Neural cell (in vitro differentiated cells): ENCODE results near the gene AMZ2. TPM values are rescaled to one million over a fixed set of nuclear protein-coding genes. Genes with fewer than 3 reads are reported as not detected.

Experiments used
- H2AFZ ChIP-seq: fragments of 200-600, 300-800 bp; sonication (generic), shearing (Covaris generic); 2 replicates; pipeline ENCODE4 v1.6.0; 2014; ENCODE audit warnings: low read depth, mild to moderate bottlenecking, antibody characterized with exemption, low read length, moderate library complexity
- H3F3A ChIP-seq: fragments of 200-600 bp; shearing (Covaris generic); 2 replicates; pipeline ENCODE4 v1.6.1; 2016; ENCODE audit warnings: mild to moderate bottlenecking, moderate library complexity, mixed read lengths, antibody characterized with exemption, low read length; ENCODE audit not compliant: insufficient read depth, poor library complexity, severe bottlenecking
- H3K27ac ChIP-seq: fragments of 200-600, 300-800 bp; sonication (generic), shearing (Covaris generic); 2 replicates; pipeline ENCODE4 v1.5.1; 2014; ENCODE audit warnings: mild to moderate bottlenecking, low read length, moderate library complexity
- H3K27me3 ChIP-seq: fragments of 300-800, 200-600 bp; sonication (generic), shearing (Covaris generic); 2 replicates; pipeline ENCODE4 v1.6.0; 2014; ENCODE audit warnings: mild to moderate bottlenecking, low read depth, low read length, moderate library complexity; ENCODE audit not compliant: insufficient read depth
- H3K36me3 ChIP-seq: fragments of 300-800, 200-600 bp; sonication (generic), shearing (Covaris generic); 2 replicates; pipeline ENCODE4 v1.5.1; 2014; ENCODE audit warnings: mild to moderate bottlenecking, antibody characterized with exemption, low read length, moderate library complexity; ENCODE audit not compliant: insufficient read depth
- H3K4me2 ChIP-seq: fragments of 300-800, 200-600 bp; sonication (generic), shearing (Covaris generic); 2 replicates; pipeline ENCODE4 v1.6.0; 2014; ENCODE audit warnings: mild to moderate bottlenecking, low read length
- H3K4me3 ChIP-seq: fragments of 300-800, 200-600 bp; sonication (generic), shearing (Covaris generic); 2 replicates; pipeline ENCODE4 v1.5.1; 2014; ENCODE audit warnings: mild to moderate bottlenecking, low read length, moderate library complexity
- H3K79me2 ChIP-seq: fragments of 200-600 bp; shearing (Covaris generic); replicated peaks from 2 replicates; pipeline ENCODE4 v1.6.0; 2014; ENCODE audit warnings: mild to moderate bottlenecking, low read length, moderate library complexity; ENCODE audit not compliant: insufficient read depth
- H3K9ac ChIP-seq: fragments of 300-800, 200-600 bp; sonication (generic), shearing (Covaris generic); 2 replicates; pipeline ENCODE4 v1.6.1; 2016; ENCODE audit warnings: mild to moderate bottlenecking, low read length, mixed read lengths
- H3K9me2 ChIP-seq: fragments of 200-600 bp; shearing (Covaris generic); 2 replicates; pipeline ENCODE4 v1.6.1; 2016; ENCODE audit warnings: mild to moderate bottlenecking, low read length, mixed read lengths; ENCODE audit not compliant: insufficient read depth
- H3K9me3 ChIP-seq: fragments of 200-600, 300-800 bp; sonication (generic), shearing (Covaris generic); 2 replicates; pipeline ENCODE4 v1.6.1; 2016; ENCODE audit warnings: mild to moderate bottlenecking, mixed run types, low read length, moderate library complexity, mixed read lengths
- H4K20me1 ChIP-seq: fragments of 200-600 bp; shearing (Covaris generic); 2 replicates; pipeline ENCODE4 v1.6.1; 2016; ENCODE audit warnings: mild to moderate bottlenecking, mixed run types; ENCODE audit not compliant: insufficient read depth
- EP300 ChIP-seq: fragments of 450-650 bp; conservative IDR thresholded peaks from 2 replicates; pipeline ENCODE4 v1.6.1; 2014; ENCODE audit warnings: antibody characterized with exemption, mild to moderate bottlenecking, moderate library complexity; ENCODE audit not compliant: poor library complexity, severe bottlenecking
- EZH2 ChIP-seq: fragments of 200-600, 300-800 bp; shearing (Covaris generic), sonication (generic); IDR thresholded peaks from 2 replicates; pipeline ENCODE4 v1.6.1; 2014; ENCODE audit warnings: antibody characterized with exemption, low read length, borderline replicate concordance, mild to moderate bottlenecking; ENCODE audit not compliant: insufficient read depth, poor library complexity, severe bottlenecking
- MXI1 ChIP-seq: fragments of 450-650 bp; conservative IDR thresholded peaks from 2 replicates; pipeline ENCODE4 v1.6.1; 2014; ENCODE audit warnings: antibody characterized with exemption, mild to moderate bottlenecking; ENCODE audit not compliant: poor library complexity, severe bottlenecking
- POLR2AphosphoS5 ChIP-seq: IDR thresholded peaks from 2 replicates; pipeline ENCODE4 v1.6.1; 2012
- RAD21 ChIP-seq: fragments of 450-650 bp; conservative IDR thresholded peaks from 2 replicates; pipeline ENCODE4 v1.6.1; 2014; ENCODE audit warnings: antibody characterized with exemption, mild to moderate bottlenecking, moderate library complexity
- SMC3 ChIP-seq: fragments of 450-650 bp; conservative IDR thresholded peaks from 2 replicates; pipeline ENCODE4 v1.6.1; 2014; ENCODE audit warnings: antibody characterized with exemption, mild to moderate bottlenecking, moderate library complexity; ENCODE audit not compliant: poor library complexity
- TAF1 ChIP-seq: IDR thresholded peaks from 2 replicates; pipeline ENCODE4 v1.6.1; 2012; ENCODE audit warnings: low read depth
- polyA plus RNA-seq: library from polyadenylated mRNA; depleted of rRNA; stranded (reverse); fragments of >200 nt; gene quantifications from 2 replicates; pipeline ENCODE4 v1.2.3, GENCODE V29; 2014
- TF ChIP-seq, protein P1 (sequence below): fragments of 450-650 bp; IDR thresholded peaks from 2 replicates; pipeline ENCODE4 v1.5.1; 2014; ENCODE audit warnings: antibody characterized with exemption, mild to moderate bottlenecking, moderate library complexity; ENCODE audit not compliant: poor library complexity, severe bottlenecking

The AMZ2 gene
- polyA plus RNA-seq, 1 donor from 2014 or later, result 158 TPM

DNA sequence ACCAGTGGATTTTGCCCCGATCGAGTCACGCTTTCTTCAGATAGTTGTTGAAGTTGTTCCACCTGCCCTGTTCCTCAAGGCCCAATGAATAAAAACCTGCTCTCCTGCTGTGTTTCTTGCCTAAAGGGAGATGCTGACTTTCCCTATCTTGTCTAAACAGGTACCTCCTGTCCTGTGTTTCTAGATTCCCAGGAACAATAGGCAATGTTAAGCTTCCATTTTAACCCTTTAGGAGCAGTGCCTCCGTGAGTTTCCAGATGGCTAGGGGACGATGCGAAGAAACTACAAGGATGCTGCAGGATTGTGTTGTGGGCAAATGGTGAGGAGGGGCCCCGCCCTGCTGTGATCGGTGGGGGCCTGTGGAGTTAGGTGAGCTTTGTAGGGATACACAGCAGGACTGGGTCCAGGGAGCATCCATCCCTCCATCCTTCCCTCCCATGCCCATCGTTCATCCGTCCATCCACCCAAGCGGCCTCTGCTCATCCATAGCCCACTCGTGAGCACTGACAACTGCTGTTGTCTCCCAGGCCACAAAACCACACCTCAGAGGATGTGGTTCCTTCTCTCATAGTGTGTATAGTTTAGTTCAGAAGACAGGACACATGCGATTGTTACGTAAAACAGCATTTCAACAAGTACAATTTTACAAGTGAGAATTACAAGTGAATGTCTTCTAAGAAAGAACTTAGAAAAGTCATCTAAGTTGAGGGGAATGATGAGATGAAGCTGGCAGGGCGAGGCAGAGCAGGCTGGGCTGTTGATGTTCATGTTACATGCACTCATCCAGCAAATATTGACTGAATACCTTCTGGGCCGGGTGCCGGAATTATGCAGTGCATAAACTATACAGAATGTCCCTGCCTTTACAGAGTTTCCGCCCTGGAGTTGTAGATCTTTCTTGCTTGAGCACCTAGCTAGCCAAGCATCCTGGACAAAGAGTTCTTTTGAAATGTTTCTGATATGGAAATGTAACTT, 48.7 kb downstream of the AMZ2 start:
- no peaks in the 10 kb centered on the region for H3K9me2 ChIP-seq
- H3K9me3 ChIP-seq, result no peaks in the 10 kb centered on the region
- H3K4me2 ChIP-seq, result no peak overlapping the region
- no peaks in the 10 kb centered on the region for H4K20me1 ChIP-seq
- H3K4me3 ChIP-seq, result no peak overlapping the region
- no peaks in the 10 kb centered on the region for H3K27me3 ChIP-seq
- no peak overlapping the region for H3K27ac ChIP-seq
- no peak overlapping the region for H2AFZ ChIP-seq
- H3K9ac ChIP-seq, result no peak overlapping the region
- TF ChIP-seq EP300 (no peak), EZH2 (no peak), SMC3 (no peak), MXI1 (no peak), POLR2AphosphoS5 (no peak), TAF1 (no peak), RAD21 (no peak)
- TF ChIP-seq, protein P1, sequence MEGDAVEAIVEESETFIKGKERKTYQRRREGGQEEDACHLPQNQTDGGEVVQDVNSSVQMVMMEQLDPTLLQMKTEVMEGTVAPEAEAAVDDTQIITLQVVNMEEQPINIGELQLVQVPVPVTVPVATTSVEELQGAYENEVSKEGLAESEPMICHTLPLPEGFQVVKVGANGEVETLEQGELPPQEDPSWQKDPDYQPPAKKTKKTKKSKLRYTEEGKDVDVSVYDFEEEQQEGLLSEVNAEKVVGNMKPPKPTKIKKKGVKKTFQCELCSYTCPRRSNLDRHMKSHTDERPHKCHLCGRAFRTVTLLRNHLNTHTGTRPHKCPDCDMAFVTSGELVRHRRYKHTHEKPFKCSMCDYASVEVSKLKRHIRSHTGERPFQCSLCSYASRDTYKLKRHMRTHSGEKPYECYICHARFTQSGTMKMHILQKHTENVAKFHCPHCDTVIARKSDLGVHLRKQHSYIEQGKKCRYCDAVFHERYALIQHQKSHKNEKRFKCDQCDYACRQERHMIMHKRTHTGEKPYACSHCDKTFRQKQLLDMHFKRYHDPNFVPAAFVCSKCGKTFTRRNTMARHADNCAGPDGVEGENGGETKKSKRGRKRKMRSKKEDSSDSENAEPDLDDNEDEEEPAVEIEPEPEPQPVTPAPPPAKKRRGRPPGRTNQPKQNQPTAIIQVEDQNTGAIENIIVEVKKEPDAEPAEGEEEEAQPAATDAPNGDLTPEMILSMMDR, result no peak
- H3F3A ChIP-seq, result no peaks in the 10 kb centered on the region
- H3K36me3 ChIP-seq, result no peaks in the 10 kb centered on the region
- H3K79me2 ChIP-seq, result no peaks in the 10 kb centered on the region

DNA sequence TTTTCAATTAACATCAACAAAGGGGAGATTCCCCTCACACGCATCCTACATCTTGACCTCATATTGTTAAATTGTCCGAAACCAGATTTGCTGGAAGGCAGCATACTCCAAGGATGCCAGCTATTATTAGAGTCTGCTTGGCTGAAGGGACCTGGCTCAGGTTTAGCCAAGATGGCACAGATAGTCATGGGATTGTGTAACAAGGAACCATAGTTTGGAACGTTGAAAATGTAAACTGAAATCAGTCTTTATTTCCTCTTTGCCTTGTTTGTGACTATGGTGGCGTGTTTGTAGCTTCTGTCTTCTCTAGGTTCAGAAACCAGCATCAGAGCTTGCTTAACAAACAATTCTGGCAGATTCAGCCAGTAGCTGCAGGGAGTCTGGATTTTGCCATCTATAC, 49.4 kb downstream of the AMZ2 start:
- TF ChIP-seq POLR2AphosphoS5 (no peak), MXI1 (no peak), SMC3 (no peak), EP300 (no peak), EZH2 (no peak)
- TF ChIP-seq, protein P1, result no peak
- no peaks in the 10 kb centered on the region for H3F3A ChIP-seq
- H3K27me3 ChIP-seq, result no peaks in the 10 kb centered on the region
- H4K20me1 ChIP-seq, result no peaks in the 10 kb centered on the region
- no peaks in the 10 kb centered on the region for H3K9me2 ChIP-seq
- H3K9me3 ChIP-seq, result peaks cover 3% of the 10 kb centered on the region
- no peak overlapping the region for H3K4me2 ChIP-seq
- H3K36me3 ChIP-seq, result no peaks in the 10 kb centered on the region
- H3K9ac ChIP-seq, result no peak overlapping the region
- H3K79me2 ChIP-seq, result no peaks in the 10 kb centered on the region
- H3K4me3 ChIP-seq, result no peak overlapping the region
- no peak overlapping the region for H3K27ac ChIP-seq
- no peak overlapping the region for H2AFZ ChIP-seq

DNA sequence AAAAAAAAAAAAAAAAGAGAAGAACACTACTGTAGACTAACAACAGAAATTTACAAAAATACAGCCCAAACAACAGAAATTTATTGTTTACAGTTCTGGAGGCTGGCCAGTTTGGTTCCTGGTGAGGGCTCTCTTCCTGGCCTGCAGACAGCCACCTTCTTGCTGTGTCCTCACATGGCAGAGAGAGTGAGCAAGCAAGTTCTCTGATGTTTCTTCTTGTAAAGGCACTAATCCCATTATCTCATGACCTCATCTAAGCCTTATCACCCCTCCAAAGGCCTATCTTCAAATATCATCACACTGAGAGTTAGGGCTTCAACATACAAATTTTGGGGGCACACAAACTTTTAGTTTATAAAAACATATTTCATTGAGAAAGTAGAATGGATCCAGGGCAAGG, 50.8 kb downstream of the AMZ2 start:
- H3K4me3 ChIP-seq, result no peak overlapping the region
- no peak overlapping the region for H3K9ac ChIP-seq
- peaks cover 3% of the 10 kb centered on the region for H3K9me3 ChIP-seq
- no peak overlapping the region for H3K4me2 ChIP-seq
- H3F3A ChIP-seq, result no peaks in the 10 kb centered on the region
- no peaks in the 10 kb centered on the region for H3K79me2 ChIP-seq
- no peaks in the 10 kb centered on the region for H3K9me2 ChIP-seq
- H2AFZ ChIP-seq, result no peak overlapping the region
- H4K20me1 ChIP-seq, result no peaks in the 10 kb centered on the region
- TF ChIP-seq EZH2 (no peak), TAF1 (no peak), POLR2AphosphoS5 (no peak), RAD21 (no peak), SMC3 (no peak), MXI1 (no peak)
- TF ChIP-seq, protein P1, result no peak
- H3K36me3 ChIP-seq, result no peaks in the 10 kb centered on the region
- no peak overlapping the region for H3K27ac ChIP-seq
- no peaks in the 10 kb centered on the region for H3K27me3 ChIP-seq
